Lower lobe of right lung (tissue), 2 donors: ENCODE results near the gene DNTTIP2. TPM values are rescaled to one million over a fixed set of nuclear protein-coding genes. Genes with fewer than 3 reads are reported as not detected.

Experiments used
- ATAC-seq, 2 donors: fragments of 200-7000 bp; cut with Tn5 transposase; one replicate each; pipeline ENCODE4 v1.9.1; 2020 to 2022; ENCODE audit warnings: mild to moderate bottlenecking in 2 of 2, moderate library complexity in 2 of 2
- DNase-seq: peaks from one replicate; pipeline ENCODE4 v3.0.0-alpha.2; 2020
- H3K27ac ChIP-seq: fragments of 200-600 bp; one replicate; pipeline ENCODE4 v1.8.0; 2022
- H3K27me3 ChIP-seq: fragments of 200-600 bp; one replicate; pipeline ENCODE4 v1.8.0; 2022; ENCODE audit warnings: low read depth
- H3K36me3 ChIP-seq: fragments of 200-600 bp; one replicate; pipeline ENCODE4 v1.8.0; 2022; ENCODE audit warnings: mild to moderate bottlenecking
- H3K4me1 ChIP-seq: fragments of 200-600 bp; one replicate; pipeline ENCODE4 v1.8.0; 2022
- H3K4me3 ChIP-seq: fragments of 200-600 bp; one replicate; pipeline ENCODE4 v1.8.0; 2022; ENCODE audit warnings: mild to moderate bottlenecking
- H3K9me3 ChIP-seq: fragments of 200-600 bp; one replicate; pipeline ENCODE4 v1.8.0; 2022
- intact Hi-C: fragments of 100-400 bp; cut with DNase I; formaldehyde crosslinking; loops from one replicate; pipeline ENCODE4 v1.11.0; 2022
- microRNA-seq: library from miRNA; unstranded; fragments of <30 nt; microRNA quantifications from one replicate; pipeline ENCODE4 v1.2.0, GENCODE V29; 2020; ENCODE audit warnings: borderline number of aligned reads
- total RNA-seq: library from RNA; stranded (reverse); fragmentation: NEBNext Ultra II Directional; extraction: Animal tissue kit (Norgen Biotek cat#: 25700); gene quantifications from one replicate; pipeline ENCODE4 v1.2.1, GENCODE V29; 2021
- TF ChIP-seq, protein P1 (sequence below): fragments of 200-600 bp; IDR thresholded peaks from one replicate; pipeline ENCODE4 v1.8.0; 2022; ENCODE audit warnings: antibody characterized with exemption, mild to moderate bottlenecking
- donor health status: DM: no; HTN: yes; CAD: no; lungs with severe emphysema.

DNTTIP2 gene
- total RNA-seq, 1 donor from 2014 or later, result 46.8 TPM

DNA sequence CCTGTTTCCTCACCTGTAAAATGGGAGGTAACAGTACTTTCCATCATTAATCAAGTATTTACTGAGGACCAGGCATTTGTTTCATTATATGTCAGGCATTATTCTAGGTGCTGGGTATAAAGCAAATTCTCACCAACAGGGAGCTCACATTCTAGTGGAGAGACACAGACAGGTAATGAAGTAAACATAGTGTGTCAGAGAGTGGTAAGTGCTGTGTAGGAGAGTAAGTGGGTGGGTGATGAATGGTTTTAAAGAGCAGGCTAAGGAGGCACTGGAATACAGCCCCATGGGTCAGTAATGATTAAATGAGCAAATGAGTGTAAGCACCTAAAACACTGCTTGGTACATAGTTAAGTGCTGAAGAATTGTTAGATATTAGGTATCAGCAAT is 60.4 kb downstream of the DNTTIP2 start:
- no peaks in the 10 kb centered on the region for H3K9me3 ChIP-seq
- no peak for ATAC-seq
- TF ChIP-seq, protein P1, sequence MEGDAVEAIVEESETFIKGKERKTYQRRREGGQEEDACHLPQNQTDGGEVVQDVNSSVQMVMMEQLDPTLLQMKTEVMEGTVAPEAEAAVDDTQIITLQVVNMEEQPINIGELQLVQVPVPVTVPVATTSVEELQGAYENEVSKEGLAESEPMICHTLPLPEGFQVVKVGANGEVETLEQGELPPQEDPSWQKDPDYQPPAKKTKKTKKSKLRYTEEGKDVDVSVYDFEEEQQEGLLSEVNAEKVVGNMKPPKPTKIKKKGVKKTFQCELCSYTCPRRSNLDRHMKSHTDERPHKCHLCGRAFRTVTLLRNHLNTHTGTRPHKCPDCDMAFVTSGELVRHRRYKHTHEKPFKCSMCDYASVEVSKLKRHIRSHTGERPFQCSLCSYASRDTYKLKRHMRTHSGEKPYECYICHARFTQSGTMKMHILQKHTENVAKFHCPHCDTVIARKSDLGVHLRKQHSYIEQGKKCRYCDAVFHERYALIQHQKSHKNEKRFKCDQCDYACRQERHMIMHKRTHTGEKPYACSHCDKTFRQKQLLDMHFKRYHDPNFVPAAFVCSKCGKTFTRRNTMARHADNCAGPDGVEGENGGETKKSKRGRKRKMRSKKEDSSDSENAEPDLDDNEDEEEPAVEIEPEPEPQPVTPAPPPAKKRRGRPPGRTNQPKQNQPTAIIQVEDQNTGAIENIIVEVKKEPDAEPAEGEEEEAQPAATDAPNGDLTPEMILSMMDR, result no peak
- no peak for DNase-seq
- intact Hi-C loops, result loop anchor here (10.0 kb wide), 1 partner anchor 184 kb away; no protein-coding TSS in a partner anchor
- no peak overlapping the region for H3K4me3 ChIP-seq
- H3K27ac ChIP-seq, result no peak overlapping the region
- H3K36me3 ChIP-seq, result no peaks in the 10 kb centered on the region
- peaks cover 30% of the 10 kb centered on the region for H3K4me1 ChIP-seq
- H3K27me3 ChIP-seq, result no peaks in the 10 kb centered on the region

DNA sequence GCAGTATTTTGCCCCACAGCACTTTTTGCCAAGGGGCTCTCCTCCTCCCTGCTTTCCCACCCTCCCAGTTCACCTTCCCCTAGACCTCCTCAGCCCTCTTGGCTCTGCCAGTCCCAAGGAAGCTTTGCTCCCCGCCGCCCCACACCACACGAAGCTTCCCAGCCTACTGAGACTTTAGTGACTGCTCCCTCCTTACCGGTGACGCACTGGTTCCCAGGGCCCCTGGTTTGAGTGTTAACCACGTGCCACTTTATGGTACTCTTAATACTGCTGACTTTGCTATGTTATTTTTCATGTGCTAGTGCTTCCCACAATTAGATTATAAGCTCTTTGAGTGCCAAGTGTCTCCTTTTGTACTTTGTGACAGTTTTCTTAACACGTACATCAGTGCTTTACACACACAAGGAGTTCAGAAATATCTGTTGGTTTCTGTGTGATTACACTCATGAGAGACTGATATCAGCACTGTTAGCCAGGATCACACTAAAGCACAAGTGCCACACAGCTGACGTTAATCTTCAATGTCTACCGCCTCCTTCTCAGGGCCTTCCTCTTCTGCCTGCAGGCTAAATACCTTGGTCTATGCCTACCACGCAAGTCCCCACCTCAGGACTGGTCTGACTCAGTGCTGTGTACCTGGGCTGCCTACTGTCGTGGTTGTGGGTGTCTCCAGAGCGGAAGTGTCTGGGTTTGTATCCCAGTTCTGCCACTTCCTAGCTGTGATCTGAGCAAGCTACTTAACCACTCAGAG is 61.0 kb downstream of the DNTTIP2 start:
- intact Hi-C loops, result loop anchor here (10.0 kb wide), 1 partner anchor 183 kb away; no protein-coding TSS in a partner anchor
- H3K4me1 ChIP-seq, result peaks cover 35% of the 10 kb centered on the region
- H3K4me3 ChIP-seq, result no peak overlapping the region
- DNase-seq (no peak), ATAC-seq (peak; percentile 36 to 75)
- no peaks in the 10 kb centered on the region for H3K9me3 ChIP-seq
- no peaks in the 10 kb centered on the region for H3K27me3 ChIP-seq
- TF ChIP-seq, protein P1, result no peak
- H3K27ac ChIP-seq, result peak overlapping the region; percentile 50
- H3K36me3 ChIP-seq, result no peaks in the 10 kb centered on the region

DNA sequence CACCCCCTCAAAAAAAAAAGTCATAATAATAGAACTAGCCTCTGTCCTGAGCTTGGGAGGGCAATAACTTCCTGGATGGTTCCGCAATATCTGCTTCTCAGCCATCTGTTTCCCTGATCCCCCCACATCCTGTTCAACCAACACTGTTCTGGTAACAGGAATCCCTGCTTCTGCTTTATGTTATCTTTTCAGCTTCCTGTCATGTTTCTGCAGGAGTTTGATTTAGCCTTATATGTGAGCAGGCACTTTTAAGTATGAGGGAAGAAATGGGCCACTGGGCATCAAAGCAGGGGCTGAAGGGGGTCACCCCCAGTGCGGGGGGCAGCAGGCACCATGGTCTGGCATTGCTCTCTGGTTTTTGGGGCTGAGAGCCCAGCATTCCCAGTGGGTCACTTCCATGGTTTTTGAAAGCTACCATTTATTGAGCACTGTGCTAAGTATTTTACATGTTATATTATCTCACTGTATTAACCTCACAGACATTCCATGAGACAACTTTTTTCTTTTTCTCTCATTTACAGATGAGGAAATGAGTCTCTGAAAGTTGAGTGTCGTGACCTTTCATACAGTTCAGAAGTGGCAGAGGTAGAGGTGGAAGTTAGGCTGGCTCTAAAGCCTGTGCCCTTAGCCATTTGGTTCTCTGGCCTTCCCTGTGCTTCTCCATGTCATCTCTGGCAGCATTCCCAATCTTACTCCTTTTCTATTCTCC is 61.9 kb downstream of the DNTTIP2 start:
- Histone ChIP-seq H3K27me3 (no peaks in the 10 kb centered on the region), H3K27ac (peak overlapping the region; percentile 50), H3K4me1 (peaks cover 35% of the 10 kb centered on the region), H3K4me3 (no peak overlapping the region), H3K9me3 (no peaks in the 10 kb centered on the region), H3K36me3 (no peaks in the 10 kb centered on the region)
- no peak for DNase-seq
- ATAC-seq, result peak; percentile 52 to 58
- intact Hi-C loops, result loop anchor here (10.0 kb wide), 1 partner anchor 182 kb away; no protein-coding TSS in a partner anchor
- TF ChIP-seq, protein P1, result no peak

Small RNA genes lying within 50 kb of the gene (microRNA-seq; reads per million reads assigned to microRNA genes)
- 8.5 reads per million, percentile 11 among the genes with 10 or more reads in this experiment for gene MIR760

Other genes starting within 250 kb of the DNTTIP2 start
- gene BCAR3, start 197.4 kb downstream of the DNTTIP2 start, total RNA-seq, result 24.9 TPM
- gene GCLM, start 30.2 kb upstream of the DNTTIP2 start, total RNA-seq, result 16.7 TPM
- 1.9 TPM for gene ABCA4, start 241.9 kb upstream of the DNTTIP2 start, total RNA-seq